ENCODE measurements around the gene PIEZO2. TPM values are rescaled to one million over a fixed set of nuclear protein-coding genes. Genes with fewer than 3 reads are reported as not detected.

The PIEZO2 gene
- total and polyA plus RNA-seq, 2 donors (not counting 1 experiment from before 2014, with no cell fraction given), result not detected

GRCh38 chr18:11047156-11047555, 102.2 kb downstream of the PIEZO2 start:
- Mint-ChIP-seq H3K27me3 (peaks cover 2% of the 10 kb centered on the region), H3K4me3 (no peak overlapping the region), H3K27ac (no peak overlapping the region), H3K9me3 (ENCODE audit: insufficient read depth) (no peaks in the 10 kb centered on the region), H3K4me1 (no peaks in the 10 kb centered on the region)
- Histone ChIP-seq H3K4me2 (replicated peaks; ENCODE audit: low read depth, low read length, poor library complexity, severe bottlenecking) (no peak overlapping the region), H3K36me3 (replicated peaks in 1 of 2; ENCODE audit: control extremely low read depth in 1 of 2, control insufficient read depth in 1 of 2, extremely low read depth in 1 of 2, insufficient read depth in 2 of 2, low read length in 1 of 2) (no peaks in the 10 kb centered on the region), H3K27me3 (replicated peaks in 1 of 4; ENCODE audit: control extremely low read depth in 1 of 4, control insufficient read depth in 3 of 4, insufficient read depth in 4 of 4, low read length in 3 of 4) (no peaks in the 10 kb centered on the region), H3K79me2 (ENCODE audit: control insufficient read depth, insufficient read depth, low read length) (no peaks in the 10 kb centered on the region), H3K4me1 (ENCODE audit: control insufficient read depth in 2 of 2, insufficient read depth in 2 of 2, low read length in 2 of 2) (no peaks in the 10 kb centered on the region), H4K20me1 (ENCODE audit: control insufficient read depth, insufficient read depth, low read length, poor library complexity, severe bottlenecking) (no peaks in the 10 kb centered on the region), H3K27ac (ENCODE audit: low read length in 2 of 2) (no peak overlapping the region), H3K4me3 (ENCODE audit: control extremely low read depth in 1 of 5, extremely low read depth in 1 of 5, insufficient read depth in 1 of 5, low read depth in 2 of 5, low read length in 4 of 5) (no peak overlapping the region), H3K9ac (ENCODE audit: low read length) (no peak overlapping the region), H2AFZ (ENCODE audit: insufficient read depth, low read depth, low read length, poor library complexity, severe bottlenecking) (no peak overlapping the region), H3K9me3 (ENCODE audit: control extremely low read depth in 1 of 3, control insufficient read depth in 2 of 3, insufficient read depth in 1 of 3, low read length in 2 of 3) (peaks cover 0 to 3% (median 0%) of the 10 kb centered on the region in 3 donors)
- CTCF ChIA-PET, result no interaction called here
- intact Hi-C loops (cut with micrococcal nuclease), result no loop called here
- no peak for ATAC-seq (ENCODE audit: low read depth)
- 86% methylated on average over 1 of the region's 7 CpGs for WGBS (ENCODE audit: insufficient coverage)
- no peak for DNase-seq
- no peak for TF ChIP-seq EZH2 (IDR thresholded peaks at IDR 0.05; ENCODE audit: borderline replicate concordance, insufficient read depth, low read depth, low read length, poor library complexity, severe bottlenecking)
- TF ChIP-seq, protein P1, sequence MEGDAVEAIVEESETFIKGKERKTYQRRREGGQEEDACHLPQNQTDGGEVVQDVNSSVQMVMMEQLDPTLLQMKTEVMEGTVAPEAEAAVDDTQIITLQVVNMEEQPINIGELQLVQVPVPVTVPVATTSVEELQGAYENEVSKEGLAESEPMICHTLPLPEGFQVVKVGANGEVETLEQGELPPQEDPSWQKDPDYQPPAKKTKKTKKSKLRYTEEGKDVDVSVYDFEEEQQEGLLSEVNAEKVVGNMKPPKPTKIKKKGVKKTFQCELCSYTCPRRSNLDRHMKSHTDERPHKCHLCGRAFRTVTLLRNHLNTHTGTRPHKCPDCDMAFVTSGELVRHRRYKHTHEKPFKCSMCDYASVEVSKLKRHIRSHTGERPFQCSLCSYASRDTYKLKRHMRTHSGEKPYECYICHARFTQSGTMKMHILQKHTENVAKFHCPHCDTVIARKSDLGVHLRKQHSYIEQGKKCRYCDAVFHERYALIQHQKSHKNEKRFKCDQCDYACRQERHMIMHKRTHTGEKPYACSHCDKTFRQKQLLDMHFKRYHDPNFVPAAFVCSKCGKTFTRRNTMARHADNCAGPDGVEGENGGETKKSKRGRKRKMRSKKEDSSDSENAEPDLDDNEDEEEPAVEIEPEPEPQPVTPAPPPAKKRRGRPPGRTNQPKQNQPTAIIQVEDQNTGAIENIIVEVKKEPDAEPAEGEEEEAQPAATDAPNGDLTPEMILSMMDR (IDR thresholded peaks at IDR 0.05), result no peak
- POLR2A ChIA-PET, result no interaction called here

GRCh38 chr18:11046140-11046539, 103.2 kb downstream of the PIEZO2 start:
- TF ChIP-seq EZH2 (IDR thresholded peaks at IDR 0.05; ENCODE audit: borderline replicate concordance, insufficient read depth, low read depth, low read length, poor library complexity, severe bottlenecking), result no peak
- TF ChIP-seq, protein P1 (IDR thresholded peaks at IDR 0.05), result no peak
- H3K27me3 ChIP-seq (replicated peaks in 1 of 4; ENCODE audit: control extremely low read depth in 1 of 4, control insufficient read depth in 3 of 4, insufficient read depth in 4 of 4, low read length in 3 of 4), result no peaks in the 10 kb centered on the region
- ChIA-PET CTCF (no interaction called here), POLR2A (no interaction called here)
- H3K4me2 ChIP-seq (replicated peaks; ENCODE audit: low read depth, low read length, poor library complexity, severe bottlenecking), result no peak overlapping the region
- no peak overlapping the region for H2AFZ ChIP-seq (ENCODE audit: insufficient read depth, low read depth, low read length, poor library complexity, severe bottlenecking)
- intact Hi-C loops (cut with micrococcal nuclease), result no loop called here
- H3K4me1 Mint-ChIP-seq, result no peaks in the 10 kb centered on the region
- no peak overlapping the region for H3K9ac ChIP-seq (ENCODE audit: low read length)
- H3K36me3 ChIP-seq (replicated peaks in 1 of 2; ENCODE audit: control extremely low read depth in 1 of 2, control insufficient read depth in 1 of 2, extremely low read depth in 1 of 2, insufficient read depth in 2 of 2, low read length in 1 of 2), result no peaks in the 10 kb centered on the region
- H3K27me3 Mint-ChIP-seq, result peaks cover 7% of the 10 kb centered on the region
- no peak overlapping the region for H3K27ac Mint-ChIP-seq
- WGBS (ENCODE audit: insufficient coverage), result 100% methylated on average over 1 of the region's 2 CpGs
- H3K4me3 Mint-ChIP-seq, result no peak overlapping the region
- H4K20me1 ChIP-seq (ENCODE audit: control insufficient read depth, insufficient read depth, low read length, poor library complexity, severe bottlenecking), result no peaks in the 10 kb centered on the region
- no peak overlapping the region for H3K27ac ChIP-seq (ENCODE audit: low read length in 2 of 2)
- DNase-seq (no peak), ATAC-seq (ENCODE audit: low read depth) (no peak)
- H3K4me1 ChIP-seq (ENCODE audit: control insufficient read depth in 2 of 2, insufficient read depth in 2 of 2, low read length in 2 of 2), result no peaks in the 10 kb centered on the region
- no peak overlapping the region for H3K4me3 ChIP-seq (ENCODE audit: control extremely low read depth in 1 of 5, extremely low read depth in 1 of 5, insufficient read depth in 1 of 5, low read depth in 2 of 5, low read length in 4 of 5)
- no peaks in the 10 kb centered on the region for H3K79me2 ChIP-seq (ENCODE audit: control insufficient read depth, insufficient read depth, low read length)
- H3K9me3 ChIP-seq (ENCODE audit: control extremely low read depth in 1 of 3, control insufficient read depth in 2 of 3, insufficient read depth in 1 of 3, low read length in 2 of 3), result peaks cover 0 to 3% (median 0%) of the 10 kb centered on the region in 3 donors
- H3K9me3 Mint-ChIP-seq (ENCODE audit: insufficient read depth), result no peaks in the 10 kb centered on the region

All from B cell (primary cell).